HUES6 (cell line): ENCODE measurements around the gene DHX35.
"Not testable (repeated sequence)": the region's sequence is repeated elsewhere in the genome, so short reads cannot be mapped to it uniquely, and the experiment has no call there.

Experiments used
- H3K27ac ChIP-seq: 2 replicates; pipeline ENCODE4 v1.7.0; 2013; ENCODE audit warnings: low read depth, mild to moderate bottlenecking, low read length, inconsistent platforms
- H3K27me3 ChIP-seq: 2 replicates; pipeline ENCODE4 v1.6.1; 2013; ENCODE audit warnings: low read length; ENCODE audit not compliant: control insufficient read depth, insufficient read depth
- H3K36me3 ChIP-seq: 2 replicates; pipeline ENCODE4 v1.6.1; 2013; ENCODE audit warnings: low read length; ENCODE audit not compliant: control insufficient read depth, insufficient read depth
- H3K4me1 ChIP-seq: 2 replicates; pipeline ENCODE4 v1.6.1; 2013; ENCODE audit warnings: low read length; ENCODE audit not compliant: control insufficient read depth, insufficient read depth
- H3K4me3 ChIP-seq: 2 replicates; pipeline ENCODE4 v1.5.1; 2013; ENCODE audit warnings: low read depth, low read length
- H3K9ac ChIP-seq: one replicate; pipeline ENCODE4 v1.6.1; 2013; ENCODE audit warnings: mild to moderate bottlenecking, low read length
- H3K9me3 ChIP-seq: 2 replicates; pipeline ENCODE4 v1.6.1; 2013; ENCODE audit warnings: low read depth, low read length; ENCODE audit not compliant: control insufficient read depth, insufficient read depth

The DHX35 gene

DNA sequence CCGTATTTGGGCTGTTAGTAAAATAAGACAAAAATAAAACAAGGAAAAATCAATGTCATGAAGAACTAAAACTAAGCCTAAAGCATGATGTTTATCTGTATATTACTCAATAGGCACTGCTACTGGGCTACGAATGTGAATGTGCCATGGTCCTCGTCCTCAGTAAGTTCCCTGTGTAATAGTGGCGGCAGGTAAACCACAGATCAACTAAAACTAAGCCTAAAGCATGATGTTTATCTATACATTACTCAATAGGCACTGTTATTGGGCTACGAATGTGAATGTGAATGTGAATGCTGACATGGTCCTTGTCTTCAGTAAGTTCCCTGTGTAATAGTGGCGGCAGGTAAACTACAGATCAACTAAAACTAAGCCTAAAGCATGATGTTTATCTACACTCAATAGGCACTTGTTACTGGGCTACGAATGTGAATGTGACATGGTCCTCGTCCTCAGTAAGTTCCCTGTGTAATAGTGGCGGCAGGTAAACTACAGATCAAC lies 1.9 kb upstream of the DHX35 start:
- H3K4me1 ChIP-seq, H3K27ac ChIP-seq, H3K4me3 ChIP-seq, H3K36me3 ChIP-seq, H3K9me3 ChIP-seq, H3K27me3 ChIP-seq, H3K9ac ChIP-seq: not testable (repeated sequence)

DNA sequence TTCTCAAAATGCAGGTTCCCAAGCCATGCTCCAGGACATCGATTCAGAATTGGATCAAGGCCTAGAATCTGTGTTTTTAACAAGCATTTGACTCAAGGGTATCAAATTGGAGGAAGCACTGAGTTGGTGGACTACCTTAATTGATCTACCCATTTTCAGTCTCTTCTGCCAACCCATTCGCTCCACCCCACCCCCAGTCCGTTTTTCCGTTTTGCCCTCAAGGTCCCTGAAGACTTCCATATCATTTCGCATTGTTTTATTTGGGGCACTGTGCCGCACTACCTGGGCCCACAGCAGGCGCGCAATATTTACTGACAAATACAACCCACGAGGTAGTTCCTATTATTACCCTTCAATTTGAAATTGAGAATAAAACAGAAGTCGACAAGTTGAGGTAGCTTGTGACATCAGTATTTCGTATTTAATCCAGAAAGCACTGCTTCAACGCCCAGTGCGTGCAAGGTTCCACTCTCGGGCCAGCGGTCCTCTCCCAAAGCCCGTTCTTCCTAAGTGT lies 557 bp upstream of the DHX35 start:
- H3K27ac ChIP-seq: peak overlapping the region; percentile 93

DNA sequence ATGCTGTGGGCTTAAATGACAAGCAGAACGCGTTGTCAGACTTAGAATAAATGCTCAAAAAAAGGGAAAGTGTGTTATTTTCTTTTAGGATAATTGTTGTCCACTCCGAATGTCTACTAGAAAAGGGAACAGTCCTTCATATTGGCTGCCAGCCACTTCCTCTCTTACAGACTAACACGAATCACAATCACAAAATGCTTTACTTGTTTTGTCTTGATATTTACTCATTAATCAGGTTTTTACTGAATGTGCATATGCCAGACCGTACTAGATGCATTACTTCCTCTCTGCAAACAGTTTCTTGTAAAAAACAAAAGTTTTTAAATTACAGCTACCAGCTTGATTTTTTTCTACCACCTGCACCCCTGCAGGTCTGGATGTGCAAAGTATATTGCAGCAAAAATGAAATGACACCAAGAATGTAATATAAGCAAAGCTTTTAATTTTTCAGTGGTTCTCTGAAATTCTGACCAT lies 821 bp downstream of the DHX35 start:
- Histone ChIP-seq H3K9me3 (no peaks in the 10 kb centered on the region), H3K27ac (peak overlapping the region; percentile 93; the same call in 1 of the 2 replicates), H3K9ac (peak overlapping the region; percentile 98), H3K4me3 (peak overlapping the region; percentile 99), H3K27me3 (no peaks in the 10 kb centered on the region), H3K4me1 (no peaks in the 10 kb centered on the region; the same call in 1 of the 2 replicates), H3K36me3 (peaks cover 1% of the 10 kb centered on the region; the same call in 1 of the 2 replicates)

More for the DNA sequence above, 557 bp upstream of the DHX35 start:
- peak overlapping the region; percentile 99 for H3K4me3 ChIP-seq
- no peaks in the 10 kb centered on the region; the same call in 1 of the 2 replicates for H3K36me3 ChIP-seq
- H3K4me1 ChIP-seq: no peaks in the 10 kb centered on the region; the same call in 1 of the 2 replicates
- peak overlapping the region; percentile 98 for H3K9ac ChIP-seq
- no peaks in the 10 kb centered on the region for H3K27me3 ChIP-seq
- no peaks in the 10 kb centered on the region for H3K9me3 ChIP-seq

DNA sequence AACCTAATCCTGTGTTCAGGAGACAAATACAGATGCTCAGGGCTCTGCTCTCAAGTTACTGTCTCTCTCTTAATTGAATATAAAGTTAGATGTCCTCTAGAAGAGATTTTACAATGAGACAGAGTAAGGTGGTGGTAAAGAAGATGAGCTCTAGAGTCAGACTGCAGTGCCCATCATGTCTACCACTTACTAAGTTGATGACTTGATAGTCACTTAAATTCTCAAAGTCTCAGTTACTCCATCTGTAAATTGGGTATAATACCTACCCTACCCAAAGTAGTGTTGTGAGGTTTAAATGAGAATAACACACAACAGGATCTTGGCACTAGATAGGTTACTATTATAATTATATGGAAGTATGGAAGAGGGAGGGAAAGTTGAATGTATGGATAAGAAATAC lies 1.6 kb downstream of the DHX35 start:
- H3K27me3 ChIP-seq: no peaks in the 10 kb centered on the region
- peaks cover 4% of the 10 kb centered on the region; the same call in 1 of the 2 replicates for H3K36me3 ChIP-seq
- no peak overlapping the region for H3K4me3 ChIP-seq
- H3K27ac ChIP-seq: no peak overlapping the region
- H3K9me3 ChIP-seq: no peaks in the 10 kb centered on the region
- H3K4me1 ChIP-seq: no peaks in the 10 kb centered on the region; the same call in 1 of the 2 replicates
- no peak overlapping the region for H3K9ac ChIP-seq

DNA sequence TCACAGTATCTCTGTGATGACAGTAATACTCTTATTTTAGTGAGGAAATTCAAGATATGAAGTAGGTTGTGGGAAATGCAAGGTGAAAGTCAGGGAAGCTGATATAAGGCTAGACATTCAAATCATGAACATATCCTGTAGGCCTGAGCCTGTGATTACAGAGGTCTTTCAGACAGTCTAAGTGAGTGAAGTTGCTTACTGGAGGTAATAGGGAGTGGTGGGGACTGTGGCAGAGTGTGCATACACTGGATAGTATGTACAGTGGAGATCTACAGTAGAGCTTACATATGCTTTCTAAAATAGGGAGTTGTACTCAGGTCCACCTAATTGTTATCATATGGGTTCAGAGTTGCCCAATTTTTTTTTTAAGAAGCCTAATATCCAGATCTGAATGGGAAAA lies 3.1 kb downstream of the DHX35 start:
- H3K36me3 ChIP-seq: peaks cover 19% of the 10 kb centered on the region
- no peaks in the 10 kb centered on the region; the same call in 1 of the 2 replicates for H3K4me1 ChIP-seq
- no peak overlapping the region for H3K9ac ChIP-seq
- no peak overlapping the region for H3K4me3 ChIP-seq
- H3K27ac ChIP-seq: no peak overlapping the region
- H3K27me3 ChIP-seq: no peaks in the 10 kb centered on the region
- H3K9me3 ChIP-seq: no peaks in the 10 kb centered on the region

DNA sequence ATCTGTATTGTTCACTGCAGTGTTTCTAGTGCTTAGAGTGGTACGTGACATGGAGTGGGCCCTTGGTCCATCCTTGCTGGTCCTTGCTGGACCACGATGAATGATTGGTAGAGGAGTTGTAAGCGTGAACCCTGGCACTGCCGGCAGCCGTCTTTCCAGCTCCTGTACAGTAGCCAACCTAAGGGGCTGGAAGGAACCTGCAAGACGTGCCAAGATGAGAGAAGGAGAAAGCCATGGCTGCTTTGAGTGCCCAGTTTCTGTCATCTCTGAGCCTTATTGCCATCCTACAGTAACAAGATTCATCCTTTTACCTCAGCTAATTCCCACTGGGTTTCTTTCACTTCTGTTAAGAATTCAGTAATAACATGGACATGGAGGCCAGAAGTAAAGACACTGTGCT lies 5.9 kb downstream of the DHX35 start:
- Histone ChIP-seq H3K9ac (no peak overlapping the region), H3K27me3 (no peaks in the 10 kb centered on the region), H3K9me3 (no peaks in the 10 kb centered on the region), H3K27ac (no peak overlapping the region), H3K36me3 (peaks cover 44% of the 10 kb centered on the region), H3K4me1 (no peaks in the 10 kb centered on the region; the same call in 1 of the 2 replicates), H3K4me3 (no peak overlapping the region)

DNA sequence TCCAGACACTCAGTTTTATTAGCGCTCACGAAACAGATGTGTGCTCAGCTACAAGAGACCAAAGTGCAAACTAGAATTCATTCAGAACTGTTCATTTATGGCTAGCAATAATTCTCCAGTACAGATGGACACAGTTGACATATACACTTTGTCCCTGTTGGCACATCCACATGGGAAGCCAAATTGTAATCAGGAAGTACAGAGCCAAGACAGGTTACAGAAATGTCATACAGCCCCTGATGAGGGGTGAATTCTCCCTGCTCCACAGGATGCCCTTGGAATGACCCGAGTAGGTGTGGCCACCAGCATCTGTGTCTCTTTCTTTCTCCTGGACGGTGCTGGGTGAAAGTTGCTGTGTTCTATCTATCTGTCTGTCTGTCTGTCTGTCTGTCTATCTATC lies 7.6 kb downstream of the DHX35 start:
- no peaks in the 10 kb centered on the region for H3K4me1 ChIP-seq
- peaks cover 56% of the 10 kb centered on the region for H3K36me3 ChIP-seq
- H3K27me3 ChIP-seq: no peaks in the 10 kb centered on the region
- H3K4me3 ChIP-seq: no peak overlapping the region
- no peaks in the 10 kb centered on the region for H3K9me3 ChIP-seq
- H3K27ac ChIP-seq: no peak overlapping the region
- no peak overlapping the region for H3K9ac ChIP-seq

DNA sequence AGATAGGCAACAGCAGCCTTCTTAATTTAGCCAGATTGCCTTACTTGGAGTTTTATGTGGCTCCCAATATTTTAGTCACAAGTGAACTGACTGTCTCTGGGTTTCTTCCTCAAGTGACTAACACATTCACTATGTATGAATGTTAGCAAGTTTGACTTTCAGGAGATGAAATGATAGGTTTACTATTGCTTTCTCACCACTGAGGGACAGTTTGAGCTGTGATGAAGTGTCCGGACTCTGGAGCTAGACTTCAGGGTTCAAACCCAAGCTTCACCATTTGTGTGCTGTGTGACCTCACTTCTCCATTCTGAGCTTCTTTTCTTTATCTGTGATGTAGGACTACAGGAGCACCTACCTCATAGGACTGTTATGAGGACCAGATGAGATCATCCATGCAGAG lies 8.2 kb downstream of the DHX35 start:
- H3K36me3 ChIP-seq: peaks cover 58% of the 10 kb centered on the region
- no peak overlapping the region for H3K4me3 ChIP-seq
- no peaks in the 10 kb centered on the region for H3K9me3 ChIP-seq
- no peak overlapping the region for H3K27ac ChIP-seq
- no peaks in the 10 kb centered on the region for H3K4me1 ChIP-seq
- H3K27me3 ChIP-seq: no peaks in the 10 kb centered on the region
- H3K9ac ChIP-seq: no peak overlapping the region

DNA sequence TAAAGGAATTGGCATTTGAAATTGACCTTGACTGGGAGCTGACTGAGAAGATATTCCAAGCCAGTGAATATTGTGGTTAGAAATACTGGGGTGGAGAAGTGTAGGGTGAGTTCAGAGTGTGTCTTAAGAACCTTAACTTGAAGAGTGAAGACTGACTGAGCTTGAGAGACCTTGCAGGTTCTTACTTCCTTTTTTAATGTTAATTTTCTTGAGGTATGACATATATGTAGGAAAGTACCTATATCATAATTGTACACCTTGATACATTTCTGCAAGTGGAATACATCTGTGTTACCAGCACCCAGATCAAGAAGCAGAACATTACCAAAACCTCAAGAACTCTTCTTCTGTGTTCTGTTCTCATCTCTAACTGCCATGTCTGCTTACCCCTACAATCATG lies 11.0 kb downstream of the DHX35 start:
- Histone ChIP-seq H3K4me3 (no peak overlapping the region), H3K27me3 (no peaks in the 10 kb centered on the region), H3K27ac (no peak overlapping the region), H3K4me1 (no peaks in the 10 kb centered on the region), H3K36me3 (peaks cover 70% of the 10 kb centered on the region), H3K9me3 (no peaks in the 10 kb centered on the region), H3K9ac (no peak overlapping the region)

DNA sequence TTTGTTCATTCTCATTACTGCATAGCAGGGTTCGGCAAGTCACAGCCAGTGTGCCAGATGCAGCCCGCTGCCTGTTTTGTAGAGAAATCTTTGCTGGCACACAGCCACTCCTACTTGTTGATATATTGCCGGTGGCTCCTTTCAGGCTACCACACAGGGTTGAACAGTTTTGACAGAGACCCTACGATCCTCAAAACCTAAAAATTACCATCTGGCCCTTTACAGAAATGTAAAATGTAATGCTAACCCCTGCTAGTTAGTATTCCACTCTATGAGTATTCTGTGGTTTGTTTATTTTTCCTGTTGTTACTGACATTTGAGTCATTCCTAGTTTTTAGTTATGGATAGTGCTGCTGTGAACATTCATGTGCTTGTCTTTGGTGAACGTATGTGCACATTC lies 11.5 kb downstream of the DHX35 start:
- H3K36me3 ChIP-seq: peaks cover 69% of the 10 kb centered on the region
- no peak overlapping the region for H3K27ac ChIP-seq

DNA sequence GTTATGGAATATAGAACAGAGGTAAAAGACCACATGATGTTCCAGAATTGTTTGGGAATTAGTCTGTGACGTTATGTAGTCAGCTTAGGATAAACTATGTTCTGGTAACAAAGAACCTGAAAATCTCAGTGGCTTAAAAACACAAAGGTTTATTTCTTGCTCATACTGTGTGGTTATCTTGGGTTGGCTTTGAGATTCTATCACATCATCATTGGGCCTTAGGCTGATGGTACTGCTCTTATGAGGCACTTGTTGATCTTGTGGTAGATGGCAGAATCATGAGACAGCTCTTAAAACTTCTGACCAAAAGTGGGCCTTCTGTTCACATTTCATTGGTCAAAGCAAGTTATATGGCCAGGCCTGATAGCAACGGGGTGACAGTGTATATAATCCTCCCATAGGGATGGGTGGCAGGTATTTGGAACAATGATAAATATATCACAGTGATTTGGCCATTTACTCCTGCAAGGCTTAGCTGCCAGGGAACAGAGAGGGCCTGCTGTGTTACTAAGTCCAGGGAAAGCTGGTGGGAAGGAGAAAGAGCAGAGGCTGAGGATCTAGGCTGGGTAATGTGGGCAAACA lies 13.5 kb downstream of the DHX35 start:
- Histone ChIP-seq H3K9me3 (no peaks in the 10 kb centered on the region), H3K9ac (no peak overlapping the region), H3K27me3 (no peaks in the 10 kb centered on the region), H3K4me1 (no peaks in the 10 kb centered on the region), H3K4me3 (no peak overlapping the region), H3K27ac (no peak overlapping the region), H3K36me3 (peaks cover 51% of the 10 kb centered on the region)

More for the DNA sequence above, 11.5 kb downstream of the DHX35 start:
- Histone ChIP-seq H3K4me1 (no peaks in the 10 kb centered on the region), H3K9me3 (no peaks in the 10 kb centered on the region), H3K4me3 (no peak overlapping the region), H3K27me3 (no peaks in the 10 kb centered on the region), H3K9ac (no peak overlapping the region)
